Left lung (tissue), 10 donors: ENCODE results near the gene ZNF8. TPM values are rescaled to one million over a fixed set of nuclear protein-coding genes. Genes with fewer than 3 reads are reported as not detected.

Experiments
- ATAC-seq: fragments of 200-7000 bp; cut with Tn5 transposase; one replicate; pipeline ENCODE4 v1.9.1; 2020; ENCODE audit warnings: moderate library complexity
- DNase-seq, 4 donors: peaks; one replicate each; pipeline ENCODE4 v3.0.0-alpha.2; 2013 to 2020
- H3K27ac ChIP-seq, 2 donors: fragments of 200-600 bp; sonication (generic) in 1 of 2; one replicate each; pipeline versions ENCODE4 v1.5.0 to v1.8.0; 2020 to 2021
- H3K27me3 ChIP-seq, 2 donors: fragments of 200-600 bp; sonication (generic) in 1 of 2; one replicate each; pipeline versions ENCODE4 v1.5.0 to v1.8.0; 2020 to 2021
- H3K36me3 ChIP-seq, 2 donors: fragments of 200-600 bp; sonication (generic) in 1 of 2; one replicate each; pipeline versions ENCODE4 v1.5.0 to v1.8.0; 2020 to 2021
- H3K4me1 ChIP-seq, 2 donors: fragments of 200-600 bp; one replicate each; pipeline ENCODE4 v1.8.0; 2021
- H3K4me3 ChIP-seq, 2 donors: fragments of 200-600 bp; sonication (generic) in 1 of 2; one replicate each; pipeline versions ENCODE4 v1.5.0 to v1.8.0; 2020 to 2021; ENCODE audit warnings: mild to moderate bottlenecking in 1 of 2
- H3K9me3 ChIP-seq, 2 donors: fragments of 200-600 bp; sonication (generic) in 1 of 2; one replicate each; pipeline versions ENCODE4 v1.5.0 to v1.8.0; 2020 to 2021
- intact Hi-C, 2 donors: fragments of 100-400 bp; cut with DNase I; formaldehyde crosslinking; loops; one replicate each; pipeline versions ENCODE4 v1.11.2 to v1.14.2; 2022
- polyA plus RNA-seq, 6 donors: library from polyadenylated mRNA; unstranded; fragments of 120-200 nt; gene quantifications; one replicate each; pipeline ENCODE4 v1.2.1, GENCODE V29; 2013; ENCODE audit not compliant: insufficient read length in 6 of 6
- total RNA-seq, 2 donors: library from RNA; stranded (reverse); fragmentation: NEBNext Ultra II Directional; extraction: Animal tissue kit (Norgen Biotek cat#: 25700); gene quantifications; one replicate each; pipeline ENCODE4 v1.2.1, GENCODE V29; 2021
- TF ChIP-seq, protein P1 (sequence below), 2 donors: fragments of 200-600 bp; sonication (generic) in 1 of 2; IDR thresholded peaks; one replicate each; pipeline versions ENCODE4 v1.5.0 to v1.8.0; 2021; ENCODE audit warnings: antibody characterized with exemption in 2 of 2
- donor health status: DM: no; HTN: yes; CAD: no.
- donor health status: DM: no; HTN: no; CAD: no.

ZNF8 gene
- total and polyA plus RNA-seq, 8 donors = 5.5 to 10.6 (median 9.8) TPM

DNA sequence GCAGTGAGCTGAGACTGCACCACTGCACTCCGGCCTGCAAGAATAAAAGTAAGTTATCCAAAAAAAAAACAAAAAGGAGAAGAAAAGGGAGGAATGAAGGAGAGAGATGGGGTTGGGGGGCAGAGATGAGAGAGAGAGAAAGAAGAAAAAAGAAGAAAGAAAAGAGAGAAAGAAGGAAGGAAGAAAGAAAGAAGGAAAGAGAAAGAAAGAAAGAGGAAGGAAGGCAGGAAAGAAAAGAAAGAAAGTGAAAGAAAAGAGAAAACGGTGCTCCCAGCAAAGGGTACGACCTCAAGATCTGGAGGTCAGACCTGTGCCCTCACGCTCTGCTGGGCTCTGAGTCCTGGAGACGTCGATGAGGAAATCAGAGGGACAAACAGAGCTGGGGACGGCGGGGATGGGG is 70.8 kb downstream of the ZNF8 start:
- H3K4me3 ChIP-seq = no peak overlapping the region
- peaks cover 0 to 5% of the 10 kb centered on the region in 2 donors for H3K36me3 ChIP-seq
- H3K27ac ChIP-seq = no peak overlapping the region
- H3K9me3 ChIP-seq = no peaks in the 10 kb centered on the region
- intact Hi-C loops = no loop called here
- peaks cover 28 to 91% of the 10 kb centered on the region in 2 donors for H3K27me3 ChIP-seq
- no peak for ATAC-seq
- peaks cover 0 to 27% of the 10 kb centered on the region in 2 donors for H3K4me1 ChIP-seq
- no peak for DNase-seq
- TF ChIP-seq, protein P1, sequence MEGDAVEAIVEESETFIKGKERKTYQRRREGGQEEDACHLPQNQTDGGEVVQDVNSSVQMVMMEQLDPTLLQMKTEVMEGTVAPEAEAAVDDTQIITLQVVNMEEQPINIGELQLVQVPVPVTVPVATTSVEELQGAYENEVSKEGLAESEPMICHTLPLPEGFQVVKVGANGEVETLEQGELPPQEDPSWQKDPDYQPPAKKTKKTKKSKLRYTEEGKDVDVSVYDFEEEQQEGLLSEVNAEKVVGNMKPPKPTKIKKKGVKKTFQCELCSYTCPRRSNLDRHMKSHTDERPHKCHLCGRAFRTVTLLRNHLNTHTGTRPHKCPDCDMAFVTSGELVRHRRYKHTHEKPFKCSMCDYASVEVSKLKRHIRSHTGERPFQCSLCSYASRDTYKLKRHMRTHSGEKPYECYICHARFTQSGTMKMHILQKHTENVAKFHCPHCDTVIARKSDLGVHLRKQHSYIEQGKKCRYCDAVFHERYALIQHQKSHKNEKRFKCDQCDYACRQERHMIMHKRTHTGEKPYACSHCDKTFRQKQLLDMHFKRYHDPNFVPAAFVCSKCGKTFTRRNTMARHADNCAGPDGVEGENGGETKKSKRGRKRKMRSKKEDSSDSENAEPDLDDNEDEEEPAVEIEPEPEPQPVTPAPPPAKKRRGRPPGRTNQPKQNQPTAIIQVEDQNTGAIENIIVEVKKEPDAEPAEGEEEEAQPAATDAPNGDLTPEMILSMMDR (IDR thresholded peaks at IDR 0.05) = no peak

DNA sequence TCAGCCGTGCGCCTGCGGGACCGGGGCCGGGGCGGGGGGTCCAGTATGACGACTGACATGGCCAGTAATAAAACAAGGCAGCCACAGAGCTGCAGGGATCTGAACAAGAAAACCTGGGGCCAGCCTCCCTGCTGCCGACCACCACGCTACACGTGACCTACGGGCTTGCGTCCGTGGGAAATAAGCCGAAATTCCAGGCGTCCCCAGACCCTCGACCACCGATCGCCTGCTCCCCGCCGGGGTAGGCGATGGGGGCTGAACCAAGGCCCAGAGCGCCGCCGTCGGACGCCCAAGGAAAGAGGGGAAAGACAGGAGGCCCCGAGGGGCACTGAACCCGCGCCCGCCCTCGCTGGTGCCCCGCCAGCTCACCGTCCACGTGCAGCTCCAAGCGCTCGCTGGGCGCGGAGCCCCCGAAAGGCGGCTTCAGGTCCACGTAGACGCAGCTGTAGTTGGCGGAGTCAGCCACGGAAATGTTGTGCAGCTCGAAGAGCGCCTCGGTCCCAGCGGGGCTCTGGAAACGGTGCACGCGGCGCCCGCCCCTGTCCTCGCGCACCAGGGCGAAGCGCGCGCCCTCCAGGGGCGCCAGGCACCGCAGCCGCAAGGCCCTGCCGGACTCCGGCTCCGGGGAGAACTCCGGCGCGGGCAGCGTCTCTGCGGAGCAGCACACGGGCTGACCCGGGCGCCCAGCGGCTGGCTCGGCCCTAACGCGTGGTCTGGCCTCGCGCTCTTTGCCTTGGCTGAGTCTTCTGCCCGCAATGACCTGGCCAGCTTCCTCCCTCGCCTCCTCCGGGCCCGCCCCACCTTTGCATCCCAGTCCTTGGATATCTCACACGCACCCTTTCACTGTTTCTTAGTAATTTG is 71.5 kb downstream of the ZNF8 start:
- intact Hi-C loops = no loop called here
- TF ChIP-seq, protein P1 (IDR thresholded peaks at IDR 0.05) = no peak
- peaks cover 28 to 96% of the 10 kb centered on the region in 2 donors for H3K27me3 ChIP-seq
- peaks cover 0 to 27% of the 10 kb centered on the region in 2 donors for H3K4me1 ChIP-seq
- DNase-seq (no peak), ATAC-seq (no peak)
- no peak overlapping the region for H3K4me3 ChIP-seq
- H3K36me3 ChIP-seq = peaks cover 0 to 5% of the 10 kb centered on the region in 2 donors
- H3K9me3 ChIP-seq = no peaks in the 10 kb centered on the region
- no peak overlapping the region for H3K27ac ChIP-seq

DNA sequence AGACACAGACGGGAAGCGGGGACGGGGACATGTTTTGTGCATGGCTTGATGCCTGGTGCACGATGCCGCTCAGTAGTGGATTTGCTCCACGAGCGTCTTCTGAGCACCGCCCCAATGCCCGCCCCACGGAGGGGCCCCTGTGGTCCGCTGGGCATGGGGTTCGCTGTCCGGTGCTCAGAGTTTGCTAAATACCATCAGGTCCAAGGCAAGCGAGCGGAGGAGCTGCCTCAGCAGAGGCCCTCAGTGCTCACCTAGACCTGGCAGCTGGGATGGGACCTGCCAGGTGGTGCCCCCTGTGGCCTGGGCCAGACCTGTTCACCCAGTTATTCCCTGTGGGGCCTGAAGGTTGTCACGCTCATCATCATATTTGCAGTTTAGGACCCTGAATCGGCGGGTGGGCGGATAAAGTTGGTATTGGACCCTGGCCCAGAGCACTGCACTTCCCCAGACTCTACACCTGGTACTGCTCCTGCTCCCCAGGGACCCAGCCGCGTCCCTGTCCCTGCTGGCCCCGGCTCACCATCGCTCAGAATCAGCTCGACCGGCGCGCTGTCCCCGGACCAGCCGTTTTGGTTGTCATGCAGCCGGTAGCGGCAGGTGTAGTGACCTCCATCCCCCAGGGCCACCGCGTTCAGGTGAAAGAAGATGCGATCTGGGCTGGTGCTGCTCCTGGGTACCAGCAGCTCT is 72.3 kb downstream of the ZNF8 start:
- ATAC-seq (no peak), DNase-seq (no peak)
- Histone ChIP-seq H3K36me3 (peaks cover 0 to 5% of the 10 kb centered on the region in 2 donors), H3K4me1 (peaks cover 0 to 28% of the 10 kb centered on the region in 2 donors), H3K9me3 (no peaks in the 10 kb centered on the region), H3K27me3 (peaks cover 35 to 96% of the 10 kb centered on the region in 2 donors), H3K27ac (no peak overlapping the region), H3K4me3 (no peak overlapping the region)
- intact Hi-C loops = no loop called here
- TF ChIP-seq, protein P1 (IDR thresholded peaks at IDR 0.05) = no peak

DNA sequence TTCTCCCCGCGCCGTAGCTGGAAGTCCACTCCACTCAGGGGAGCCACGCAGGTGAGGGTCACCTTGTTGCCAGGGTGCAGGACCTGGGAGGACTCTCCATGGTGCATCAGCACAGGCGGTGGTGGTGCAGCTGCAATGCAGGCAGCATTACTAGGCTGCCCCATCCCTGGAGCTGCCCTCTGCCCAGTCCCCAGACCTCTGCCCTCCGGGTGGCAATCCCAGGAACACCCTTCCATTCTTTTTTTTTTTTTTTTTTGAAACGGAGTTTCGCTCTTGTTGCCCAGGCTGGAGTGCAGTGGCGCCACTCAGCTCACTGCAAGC is 72.8 kb downstream of the ZNF8 start:
- Histone ChIP-seq H3K9me3 (no peaks in the 10 kb centered on the region), H3K27ac (no peak overlapping the region), H3K4me1 (peaks cover 0 to 32% of the 10 kb centered on the region in 2 donors), H3K27me3 (peaks cover 39 to 96% of the 10 kb centered on the region in 2 donors), H3K36me3 (peaks cover 0 to 5% of the 10 kb centered on the region in 2 donors), H3K4me3 (no peak overlapping the region)
- TF ChIP-seq, protein P1 (IDR thresholded peaks at IDR 0.05) = no peak
- intact Hi-C loops = no loop called here
- no peak for DNase-seq
- no peak for ATAC-seq
